SW480 (cell line): ENCODE measurements around the gene TLR9.

Experiments
- DNase-seq: peaks from one replicate; pipeline ENCODE4 v3.0.0-alpha.2; 2016; ENCODE audit warnings: low spot score

Gene TLR9

GRCh38 chr3:52247409-52248164 lies 22.1 kb upstream of the TLR9 start:
- DNase-seq: no peak

DNA sequence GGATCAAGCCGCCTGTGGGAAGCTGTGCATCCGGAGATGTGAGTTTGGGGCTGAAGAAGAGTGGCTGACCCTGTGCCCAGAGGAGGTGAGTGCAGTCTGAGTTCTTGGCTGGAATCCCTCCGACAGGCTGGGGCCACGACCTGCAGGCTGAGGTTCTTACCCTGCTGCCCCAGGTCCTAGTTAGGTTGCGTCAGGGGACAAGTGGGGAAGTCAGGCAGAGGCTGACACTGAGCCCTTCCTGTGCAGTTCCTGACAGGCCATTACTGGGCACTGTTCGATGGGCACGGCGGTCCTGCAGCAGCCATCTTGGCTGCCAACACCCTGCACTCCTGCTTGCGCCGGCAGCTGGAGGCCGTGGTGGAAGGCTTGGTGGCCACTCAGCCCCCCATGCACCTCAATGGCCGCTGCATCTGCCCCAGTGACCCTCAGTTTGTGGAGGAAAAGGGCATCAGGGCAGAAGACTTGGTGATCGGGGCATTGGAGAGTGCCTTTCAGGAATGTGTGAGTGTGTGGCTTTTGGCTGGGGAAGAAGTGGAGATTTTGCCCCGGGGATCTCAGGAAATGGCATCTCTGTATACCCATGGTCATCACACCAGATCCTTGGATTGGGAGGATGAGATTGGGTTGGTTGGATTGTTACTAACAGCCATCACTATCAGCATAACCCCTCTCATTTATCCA lies 21.4 kb upstream of the TLR9 start:
- no peak for DNase-seq

DNA sequence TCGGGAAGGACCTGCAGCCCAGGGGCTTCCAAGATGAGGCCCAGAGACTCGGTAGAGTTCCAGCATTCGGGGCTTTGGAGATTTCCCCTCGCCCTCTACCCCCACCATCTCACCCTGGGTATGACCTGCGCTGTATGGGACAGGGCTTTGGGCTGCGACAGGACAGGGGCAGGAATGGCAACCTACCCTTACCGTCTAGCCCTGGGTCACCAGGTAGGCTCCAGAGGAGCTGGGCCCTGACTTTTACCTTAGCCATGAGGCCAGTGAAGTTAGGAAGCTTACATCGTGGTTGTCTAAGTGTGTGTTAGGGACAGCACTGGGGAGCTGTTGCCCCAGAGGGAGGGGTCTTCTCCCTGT lies 20.8 kb upstream of the TLR9 start:
- no peak for DNase-seq

GRCh38 chr3:52245322-52246263 lies 20.1 kb upstream of the TLR9 start, which contains the start of gene PPM1M:
Gene PPM1M (plus strand): TSS chr3:52245759. CDS start chr3:52245825, 66 bp downstream.
- peak; percentile 38 for DNase-seq

- no peak for DNase-seq
Measured at GRCh38 chr3:52243791-52244628, 18.6 kb upstream of the TLR9 start.

GRCh38 chr3:52242039-52242438 lies 16.6 kb upstream of the TLR9 start:
- no peak for DNase-seq

GRCh38 chr3:52240886-52241370 lies 15.5 kb upstream of the TLR9 start:
- no peak for DNase-seq

DNA sequence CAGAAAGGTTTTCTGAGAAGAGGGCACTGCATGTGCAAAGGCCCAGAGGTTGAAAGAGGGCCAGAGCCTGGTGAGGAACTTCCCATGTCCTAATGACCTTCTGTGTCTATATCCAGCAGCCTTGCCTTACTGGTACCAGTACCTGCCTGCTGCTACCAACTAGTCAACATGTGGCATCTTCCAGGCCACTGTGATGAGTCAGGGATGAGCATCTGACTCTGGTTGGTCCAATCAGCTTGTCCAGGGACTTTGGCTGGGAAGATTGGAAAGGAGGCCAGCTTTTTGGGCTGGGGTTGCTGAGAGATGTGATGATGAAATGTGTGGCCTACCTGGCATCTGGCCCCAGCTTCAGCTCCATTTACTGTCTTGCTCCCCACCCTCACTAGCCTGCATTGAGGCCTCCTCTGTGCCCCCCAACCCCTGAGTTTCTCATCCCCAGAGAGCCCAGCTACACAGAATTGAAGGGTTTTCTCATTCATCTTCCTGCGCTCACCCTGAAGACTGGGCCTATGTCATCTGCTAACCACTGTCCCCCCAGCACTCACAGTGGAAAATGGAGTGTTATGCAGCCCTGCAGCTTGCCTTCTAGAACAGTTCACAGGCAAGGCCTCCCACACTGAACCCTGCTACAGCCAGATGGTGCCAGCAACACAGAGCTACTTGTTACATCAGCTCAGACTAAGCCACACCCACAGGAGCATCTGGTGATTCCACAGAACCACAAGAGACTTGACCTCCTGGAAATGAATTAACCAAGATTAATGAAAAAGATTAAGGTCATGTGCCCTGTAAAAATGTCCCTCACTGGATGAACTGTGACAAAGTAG lies 14.8 kb upstream of the TLR9 start:
- peak; percentile 49 for DNase-seq

DNA sequence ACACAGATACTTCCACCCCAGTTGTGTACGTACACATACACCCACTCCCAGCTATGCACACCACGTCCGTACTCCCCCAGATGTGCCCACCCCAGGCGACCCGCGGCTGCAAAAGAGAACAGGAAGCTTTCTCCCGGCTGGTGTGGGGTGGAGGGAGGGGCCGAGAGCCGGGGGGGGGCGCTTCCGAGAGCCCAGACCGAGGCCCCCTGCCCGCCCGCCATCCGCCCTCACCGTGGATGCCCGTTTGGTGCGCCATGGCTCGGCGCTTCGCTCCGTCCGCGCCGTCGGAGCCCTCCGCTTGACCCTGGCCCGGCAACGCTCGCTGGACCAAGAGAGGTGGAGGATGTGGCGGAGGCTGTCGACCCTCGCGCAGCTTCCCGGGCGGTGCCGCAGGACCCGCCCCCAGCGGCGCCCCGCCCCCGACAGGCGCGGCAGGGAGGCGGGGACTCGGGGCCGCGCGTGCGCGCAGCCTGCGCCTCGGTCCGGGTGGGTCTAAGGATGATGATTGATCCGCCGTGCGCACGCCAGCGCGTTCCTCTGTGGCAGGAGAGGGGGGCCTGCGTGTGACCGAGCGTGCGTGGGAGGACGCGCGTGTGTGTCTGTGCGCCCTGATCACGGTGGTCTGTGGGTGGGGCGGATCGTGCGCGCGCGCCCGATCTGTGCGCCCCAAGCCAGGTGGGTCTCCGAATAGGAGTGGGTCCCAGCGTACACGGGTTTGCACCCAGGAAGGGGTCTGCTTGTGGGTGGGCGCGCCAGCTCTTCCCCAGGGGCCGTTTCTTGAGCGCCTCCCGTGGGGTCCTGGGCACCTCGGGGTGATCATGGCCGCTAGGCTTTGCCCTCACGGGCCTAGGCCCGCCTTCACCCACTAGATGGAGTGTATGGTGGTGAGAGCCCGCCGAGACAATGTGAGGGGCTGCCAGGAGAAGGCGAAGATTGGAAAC lies 13.6 kb upstream of the TLR9 start, which contains the start of gene TWF2:
TWF2 (minus strand) TSS at position 398 of the 941 bp plus-strand sequence; CDS start at position 256, 142 bp downstream.
- peak; percentile 62 for DNase-seq

- peak; percentile 18 for DNase-seq
Measured at GRCh38 chr3:52238193-52238760, 12.8 kb upstream of the TLR9 start.

DNA sequence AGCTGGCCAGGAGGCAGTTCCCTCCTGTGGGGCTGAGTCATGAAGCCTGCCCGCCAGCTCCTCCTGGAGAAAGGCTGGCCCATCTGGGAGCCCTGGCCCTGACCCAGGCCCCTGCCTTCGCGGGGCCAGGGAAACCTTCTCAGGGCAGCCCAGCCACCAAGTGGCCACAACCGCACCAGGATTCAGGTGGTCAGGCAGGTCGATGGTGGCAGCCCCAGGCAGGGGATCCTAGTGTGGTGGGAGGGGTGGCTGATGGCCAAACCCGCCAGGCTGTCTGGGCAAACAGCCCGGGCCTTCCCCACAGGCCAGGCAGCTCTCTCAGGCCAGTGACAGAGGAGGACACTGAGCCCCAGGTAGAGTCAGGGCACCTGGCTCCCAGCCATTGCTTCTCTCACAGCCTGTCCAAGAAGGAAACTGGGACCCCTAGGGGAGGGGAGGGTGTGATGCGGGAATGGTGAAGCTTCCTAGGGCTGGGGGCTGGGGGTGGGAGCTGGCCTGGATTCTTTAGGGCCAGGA lies 12.3 kb upstream of the TLR9 start:
- DNase-seq: peak; percentile 65

DNA sequence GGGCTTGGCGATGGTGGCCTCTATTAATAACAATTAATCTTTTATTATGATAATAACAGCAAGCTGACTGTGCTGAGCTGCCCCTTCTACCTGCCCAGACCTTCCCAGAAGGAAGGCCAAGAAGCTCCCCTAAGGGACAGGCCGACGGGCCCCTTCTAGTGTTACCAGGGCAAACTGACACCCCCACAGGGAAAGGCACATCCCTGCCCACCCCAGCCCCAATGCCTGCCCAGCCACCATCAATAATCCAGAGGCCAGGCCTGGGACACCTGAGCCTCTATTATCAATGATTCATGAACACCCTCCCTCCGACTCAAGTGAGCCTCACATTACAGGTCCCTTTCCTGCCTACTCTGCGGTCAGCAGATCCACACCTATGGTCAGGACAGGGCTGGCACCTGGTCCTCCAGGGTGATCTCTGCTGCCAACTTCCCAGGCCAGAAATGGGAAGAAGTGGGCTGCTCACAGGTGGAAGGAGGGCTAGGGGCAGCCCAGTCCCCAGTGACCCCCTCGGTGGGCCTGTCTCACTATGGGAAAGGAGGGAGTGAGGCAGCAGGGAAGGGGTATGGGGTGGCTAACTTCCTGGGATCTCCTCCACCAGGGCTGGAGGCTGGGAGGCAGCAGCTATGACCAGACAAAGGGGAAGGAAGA lies 11.7 kb upstream of the TLR9 start:
- peak; percentile 46 for DNase-seq

- no peak for DNase-seq
Measured at GRCh38 chr3:52236424-52236886, 11.0 kb upstream of the TLR9 start.

DNA sequence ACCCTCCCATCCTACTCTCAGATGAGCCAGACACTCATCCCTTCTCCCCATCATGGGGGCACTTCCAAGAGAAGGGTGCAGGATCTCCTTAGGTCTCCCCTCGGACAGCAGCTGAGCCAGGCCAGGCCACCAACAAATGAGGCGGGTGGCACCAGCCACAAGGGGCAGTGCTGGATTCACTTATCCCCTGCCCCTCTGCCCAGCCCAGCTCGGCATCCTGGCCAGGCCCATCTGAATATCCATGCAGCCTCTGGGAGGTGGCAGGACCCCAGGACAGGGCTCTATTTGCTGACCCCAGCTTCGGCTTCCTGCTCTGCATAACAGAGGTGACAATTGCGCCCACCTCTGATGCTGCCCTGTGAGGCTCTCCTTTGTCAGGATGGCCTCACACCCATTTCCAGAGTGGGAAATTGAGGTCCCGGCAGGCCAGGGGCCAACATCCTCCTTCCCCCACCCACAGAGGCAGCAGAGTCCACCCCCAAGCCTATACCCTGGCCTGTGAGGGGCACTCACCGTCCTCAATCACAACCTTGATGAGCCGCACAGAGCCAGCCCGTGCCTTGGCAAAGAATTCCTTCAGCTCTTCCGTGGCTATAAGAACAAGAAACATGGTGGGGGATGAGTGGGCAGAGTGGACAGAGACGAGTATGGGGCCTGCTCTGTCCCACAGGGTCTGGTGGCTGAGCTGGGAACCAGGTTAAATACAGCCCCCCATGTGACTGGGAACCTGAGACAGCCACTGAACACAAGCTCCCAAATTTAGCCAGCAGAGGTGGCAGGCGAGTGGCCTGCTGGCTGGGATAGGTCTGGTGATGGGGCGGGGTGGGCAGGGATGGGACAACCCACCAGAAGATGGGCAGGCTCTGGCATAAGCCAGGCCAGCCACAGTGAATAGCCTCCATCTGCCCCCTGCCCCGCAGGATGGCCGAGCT lies 9.3 kb upstream of the TLR9 start:
- no peak for DNase-seq

DNA sequence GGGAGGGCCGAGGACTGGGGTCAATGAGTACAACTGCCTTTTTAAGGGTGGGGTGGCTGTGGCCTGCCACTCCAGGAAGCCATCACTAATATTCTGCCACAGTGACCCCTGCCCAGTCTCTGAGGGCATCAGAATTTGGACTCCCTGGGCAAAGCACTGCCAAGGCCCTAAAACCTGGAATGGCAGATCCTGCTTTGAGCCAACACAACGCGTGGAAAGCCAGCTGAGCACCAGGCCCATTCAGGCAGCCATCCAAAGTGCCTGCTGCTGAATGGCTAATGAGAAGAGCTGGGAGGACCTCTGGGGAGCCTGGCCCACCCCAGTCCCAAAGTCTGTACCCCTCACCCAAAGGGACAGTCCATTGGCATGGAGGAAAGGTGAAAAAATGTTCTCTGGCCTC lies 8.5 kb upstream of the TLR9 start:
- no peak for DNase-seq

- no peak for DNase-seq
Measured at GRCh38 chr3:52233108-52233591, 7.7 kb upstream of the TLR9 start.
